Measurements from ENCODE around the gene KCNIP2.

- no peak for TF ChIP-seq POLR2A (IDR thresholded peaks at IDR 0.05; ENCODE audit: borderline replicate concordance, extremely low read depth, insufficient read depth, insufficient read length)
- no peak for TF ChIP-seq CTCF (IDR thresholded peaks at IDR 0.05 in 2 of 3, conservative IDR thresholded peaks at IDR 0.05 in 1 of 3; ENCODE audit: borderline replicate concordance in 1 of 3, insufficient read depth in 1 of 3, low read depth in 2 of 3, low read length in 2 of 3)
- TF ChIP-seq SP1 (IDR thresholded peaks at IDR 0.05; ENCODE audit: low read depth): no peak
- TF ChIP-seq EZH2 (IDR thresholded peaks at IDR 0.05): no peak
- no peak for TF ChIP-seq ATF3 (IDR thresholded peaks at IDR 0.05)
- TF ChIP-seq POLR2AphosphoS5 (IDR thresholded peaks at IDR 0.05; ENCODE audit: low read depth, low read length): no peak
- TF ChIP-seq YY1 (IDR thresholded peaks at IDR 0.05; ENCODE audit: extremely low read depth, insufficient replicate concordance, low read depth, low read length): no peak
- TF ChIP-seq SRF (IDR thresholded peaks at IDR 0.05; ENCODE audit: low read depth): no peak
- no peak for TF ChIP-seq SIN3A (IDR thresholded peaks at IDR 0.05; ENCODE audit: low read depth)
- no peak for TF ChIP-seq MAX (IDR thresholded peaks at IDR 0.05)
- no peak for TF ChIP-seq ZNF274 (IDR thresholded peaks at IDR 0.05; ENCODE audit: low read depth, low read length)
- TF ChIP-seq JUND (IDR thresholded peaks at IDR 0.05): no peak
Measured at GRCh38 chr10:101838416-101838970, 5.1 kb downstream of the KCNIP2 start.

Data from HCT116 (cell line).